OCI-LY7 (cell line): ENCODE measurements around the gene CACNA1H. TPM values are rescaled to one million over a fixed set of nuclear protein-coding genes. Genes with fewer than 3 reads are reported as not detected.

Experiments
- BruUV-seq: library from RNA; stranded (reverse); fragments of 400-500 nt; replicated peaks from 2 replicates; lab custom pipeline; 2021; lab: Mats Ljungman, UMichigan
- CTCF ChIA-PET: fragments of 300-600 bp; sonication (Branson Sonifier 250); formaldehyde crosslinking; loops from one replicate; lab custom pipeline; 2022; ENCODE audit warnings: antibody characterized with exemption; ENCODE audit not compliant: unreplicated experiment; lab: Charles Lee
- POLR2A ChIA-PET: fragments of 300-600 bp; sonication (Branson Sonifier 250); formaldehyde crosslinking; loops from one replicate; lab custom pipeline; 2022; ENCODE audit warnings: antibody characterized with exemption; lab: Charles Lee
- DNase-seq: peaks from one replicate; pipeline ENCODE4 v3.0.0-alpha.2; 2015; ENCODE audit warnings: low spot score
- H2AFZ ChIP-seq: fragments of 200-600 bp; sonication (generic), shearing (Covaris generic); 2 replicates; pipeline ENCODE4 v1.6.1; 2014; ENCODE audit warnings: mild to moderate bottlenecking, antibody characterized with exemption, low read length, moderate library complexity
- H3K27ac ChIP-seq: fragments of 200-600 bp; sonication (generic); 2 replicates; pipeline ENCODE4 v1.5.1; 2014; ENCODE audit warnings: mixed run types, low read depth, mild to moderate bottlenecking, moderate library complexity, low read length, inconsistent platforms; ENCODE audit not compliant: poor library complexity, severe bottlenecking
- H3K36me3 ChIP-seq: fragments of 200-600 bp; sonication (generic); 2 replicates; pipeline ENCODE4 v1.6.1; 2014; ENCODE audit warnings: mild to moderate bottlenecking, antibody characterized with exemption, low read length, moderate library complexity, mixed read lengths; ENCODE audit not compliant: insufficient read depth
- H3K4me1 ChIP-seq: fragments of 200-600 bp; sonication (generic); 2 replicates; pipeline ENCODE4 v1.5.1; 2014; ENCODE audit warnings: mild to moderate bottlenecking, low read length; ENCODE audit not compliant: insufficient read depth, poor library complexity, severe bottlenecking
- H3K4me2 ChIP-seq: fragments of 200-600 bp; sonication (generic); 2 replicates; pipeline ENCODE4 v1.6.1; 2014; ENCODE audit warnings: mild to moderate bottlenecking, low read length
- H3K4me3 ChIP-seq: fragments of 200-600 bp; sonication (generic); 2 replicates; pipeline ENCODE4 v1.5.1; 2014; ENCODE audit warnings: mild to moderate bottlenecking, low read depth, low read length; ENCODE audit not compliant: poor library complexity, severe bottlenecking
- H3K79me2 ChIP-seq: fragments of 200-600 bp; sonication (generic); 2 replicates; pipeline ENCODE4 v1.6.1; 2016; ENCODE audit warnings: low read depth, mild to moderate bottlenecking, low read length, moderate library complexity, mixed read lengths; ENCODE audit not compliant: insufficient read depth
- H3K9me2 ChIP-seq: fragments of 200-600 bp; sonication (generic); 2 replicates; pipeline ENCODE4 v1.6.1; 2016; ENCODE audit warnings: mild to moderate bottlenecking, low read length, mixed read lengths; ENCODE audit not compliant: insufficient read depth
- H3K9me3 ChIP-seq: fragments of 200-600 bp; sonication (generic); 2 replicates; pipeline ENCODE4 v1.6.1; 2014; ENCODE audit warnings: mild to moderate bottlenecking, mixed run types, low read length, mixed read lengths
- H4K20me1 ChIP-seq: fragments of 200-600 bp; sonication (generic); 2 replicates; pipeline ENCODE4 v1.6.1; 2014; ENCODE audit warnings: mild to moderate bottlenecking, antibody characterized with exemption, low read length, moderate library complexity, mixed read lengths; ENCODE audit not compliant: insufficient read depth
- CTCF ChIP-seq: fragments of 200-600 bp; sonication (generic); conservative IDR thresholded peaks from 2 replicates; pipeline ENCODE4 v1.5.1; 2014; ENCODE audit warnings: mild to moderate bottlenecking, antibody characterized with exemption, low read length, moderate library complexity, mixed read lengths
- EZH2phosphoT487 ChIP-seq: fragments of 200-600 bp; sonication (generic); IDR thresholded peaks from 2 replicates; pipeline ENCODE4 v1.6.1; 2018; ENCODE audit warnings: low read depth, borderline replicate concordance, mild to moderate bottlenecking, mixed run types, antibody characterized with exemption, low read length, moderate library complexity, mixed read lengths
- intact Hi-C: fragments of 100-400 bp; cut with micrococcal nuclease; formaldehyde crosslinking; loops from one replicate; pipeline ENCODE4 v1.10.0; 2022; ENCODE audit not compliant: unreplicated experiment
- total RNA-seq, 2 experiments: library from RNA; depleted of rRNA in 1 of 2; stranded (reverse); fragments of >200 nt in 1 of 2; shearing (Covaris generic) in 1 of 2; gene quantifications; 2 replicates each; pipeline ENCODE4 v1.2.3, GENCODE V29; 2014 to 2022

CACNA1H gene
- total RNA-seq, 2 experiments from 2014 or later, result not detected

DNA sequence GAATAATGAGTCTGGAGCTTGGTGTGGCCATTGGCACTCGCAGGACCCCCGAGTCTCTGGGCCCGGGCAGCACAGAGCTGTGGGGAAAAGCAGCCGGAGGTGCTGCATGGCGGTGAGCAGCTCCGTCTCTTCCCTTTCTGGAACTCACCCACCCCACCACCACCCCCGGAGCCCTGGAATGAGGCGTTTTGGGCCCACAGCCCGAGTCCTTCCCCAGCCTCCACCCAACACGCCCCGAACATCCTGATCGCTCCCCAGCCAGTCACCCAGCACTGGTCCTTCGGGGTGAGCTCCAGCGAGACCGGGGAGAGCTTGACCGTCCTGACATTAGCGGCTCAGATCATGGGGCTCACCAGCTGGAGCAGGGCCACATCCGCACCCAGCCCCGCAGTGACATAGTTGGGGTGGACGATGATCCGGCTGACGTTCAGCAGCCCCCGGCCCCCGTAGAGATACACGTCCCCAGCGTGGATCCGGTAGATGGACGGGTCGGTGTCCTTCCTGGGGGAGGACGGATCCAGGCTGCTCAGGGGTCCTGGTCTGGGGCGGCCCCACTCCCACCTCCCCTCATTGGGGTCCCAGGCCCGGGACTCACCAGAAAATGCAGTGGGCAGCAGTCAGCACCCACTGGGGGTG is 109.4 kb downstream of the CACNA1H start:
- no peaks in the 10 kb centered on the region for H3K36me3 ChIP-seq
- intact Hi-C loops, result no loop called here
- no peaks in the 10 kb centered on the region for H3K4me1 ChIP-seq
- TF ChIP-seq CTCF (no peak), EZH2phosphoT487 (no peak)
- ChIA-PET CTCF (no interaction called here), POLR2A (no interaction called here)
- H3K4me3 ChIP-seq, result no peak overlapping the region
- no TSS peak for BruUV-seq
- no peaks in the 10 kb centered on the region for H3K79me2 ChIP-seq
- H3K9me2 ChIP-seq, result no peaks in the 10 kb centered on the region
- no peak overlapping the region for H2AFZ ChIP-seq
- DNase-seq, result no peak
- H4K20me1 ChIP-seq, result no peaks in the 10 kb centered on the region
- H3K4me2 ChIP-seq, result no peak overlapping the region
- H3K27ac ChIP-seq, result no peak overlapping the region
- H3K9me3 ChIP-seq, result no peaks in the 10 kb centered on the region

GRCh38 chr16:1262846-1263221 is 109.9 kb downstream of the CACNA1H start:
- no peaks in the 10 kb centered on the region for H3K4me1 ChIP-seq
- no peaks in the 10 kb centered on the region for H3K9me3 ChIP-seq
- no peaks in the 10 kb centered on the region for H4K20me1 ChIP-seq
- intact Hi-C loops, result no loop called here
- H3K4me3 ChIP-seq, result no peak overlapping the region
- no peaks in the 10 kb centered on the region for H3K36me3 ChIP-seq
- no TSS peak for BruUV-seq
- H2AFZ ChIP-seq, result no peak overlapping the region
- CTCF ChIA-PET, result no interaction called here
- H3K79me2 ChIP-seq, result no peaks in the 10 kb centered on the region
- no peaks in the 10 kb centered on the region for H3K9me2 ChIP-seq
- no peak for TF ChIP-seq EZH2phosphoT487
- TF ChIP-seq CTCF, result no peak
- no peak overlapping the region for H3K4me2 ChIP-seq
- H3K27ac ChIP-seq, result no peak overlapping the region
- POLR2A ChIA-PET, result no interaction called here
- no peak for DNase-seq

DNA sequence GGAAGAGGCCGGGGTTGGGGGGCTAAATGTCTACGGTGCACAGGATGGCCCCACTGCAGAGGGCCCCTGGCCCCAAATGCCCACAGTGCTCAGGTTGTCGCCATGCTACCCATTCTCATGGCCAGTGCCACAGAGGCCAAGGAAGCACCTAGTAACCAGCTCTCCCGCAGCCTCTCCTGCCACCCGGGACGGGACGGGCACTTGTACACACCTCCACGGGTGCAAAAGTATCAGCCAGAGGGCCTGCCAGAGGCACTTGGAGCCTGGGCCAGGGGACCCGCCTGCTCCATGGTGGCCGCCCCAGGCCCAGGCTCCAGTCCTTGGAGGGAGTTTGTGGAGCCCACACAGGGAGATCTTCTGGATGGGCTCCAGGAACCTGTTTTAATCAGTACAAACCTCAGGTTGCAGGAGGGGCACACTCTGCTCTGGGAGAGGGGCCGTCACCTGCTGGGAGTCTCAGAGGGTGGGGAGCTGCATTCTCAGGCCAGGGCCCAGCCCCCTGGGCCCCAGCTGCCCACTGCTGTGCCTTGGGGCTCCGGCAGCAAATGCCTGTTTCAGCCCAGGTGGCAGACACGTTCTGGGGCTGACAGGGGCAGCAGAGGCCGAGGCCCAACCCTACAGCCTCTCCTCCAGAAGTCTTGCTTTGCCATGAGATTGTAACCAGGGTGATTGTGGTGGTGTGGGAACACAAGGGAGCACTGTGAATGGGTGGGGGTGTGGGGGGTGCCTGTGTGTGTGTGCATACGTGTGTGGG is 110.9 kb downstream of the CACNA1H start:
- no peaks in the 10 kb centered on the region for H3K79me2 ChIP-seq
- no peak for DNase-seq
- ChIA-PET POLR2A (no interaction called here), CTCF (no interaction called here)
- intact Hi-C loops, result no loop called here
- no peaks in the 10 kb centered on the region for H3K4me1 ChIP-seq
- BruUV-seq, result no TSS peak
- H3K27ac ChIP-seq, result no peak overlapping the region
- H3K9me3 ChIP-seq, result no peaks in the 10 kb centered on the region
- no peak overlapping the region for H3K4me3 ChIP-seq
- no peak overlapping the region for H2AFZ ChIP-seq
- no peaks in the 10 kb centered on the region for H4K20me1 ChIP-seq
- TF ChIP-seq EZH2phosphoT487 (no peak), CTCF (no peak)
- no peaks in the 10 kb centered on the region for H3K9me2 ChIP-seq
- H3K4me2 ChIP-seq, result no peak overlapping the region
- H3K36me3 ChIP-seq, result no peaks in the 10 kb centered on the region
